GM12891 (cell line): ENCODE data around the gene ARHGEF7.

ENCODE experiments used
- POLR2A ChIP-seq: IDR thresholded peaks from 2 replicates; pipeline ENCODE4 v1.6.1; 2011; ENCODE audit warnings: low read depth, low read length, control low read depth
- POU2F2 ChIP-seq: IDR thresholded peaks from 2 replicates; pipeline ENCODE4 v1.6.1; 2011; ENCODE audit warnings: low read depth, mild to moderate bottlenecking, control low read depth, low read length, moderate library complexity
- TAF1 ChIP-seq: IDR thresholded peaks from 2 replicates; pipeline ENCODE4 v1.6.1; 2011; ENCODE audit warnings: low read depth, low read length, control low read depth

- TF ChIP-seq TAF1 (no peak), POLR2A (no peak), POU2F2 (no peak)
These were observed 174.1 kb downstream of the ARHGEF7 start for GRCh38 chr13:111289251-111289650.
